ACHN (cell line): ENCODE results near the gene ZNF83.
"Not testable (repeated sequence)": the region's sequence is repeated elsewhere in the genome, so short reads cannot be mapped to it uniquely, and the experiment has no call there.

ENCODE experiments used
- DNase-seq: peaks from one replicate; pipeline ENCODE4 v3.0.0-alpha.2; 2015
- in situ Hi-C: cut with HindIII; loops from 2 replicates; pipeline ENCODE4 v1.10.0; 2017; ENCODE audit warnings: low sequenced_read_pairs, low pct_ligation_motif_present, low pct_unique_long_range_greater_than_20kb

Gene ZNF83

GRCh38 chr19:52648336-52649016 lies 10.3 kb upstream of the ZNF83 start:
- in situ Hi-C loops: no loop called here

DNA sequence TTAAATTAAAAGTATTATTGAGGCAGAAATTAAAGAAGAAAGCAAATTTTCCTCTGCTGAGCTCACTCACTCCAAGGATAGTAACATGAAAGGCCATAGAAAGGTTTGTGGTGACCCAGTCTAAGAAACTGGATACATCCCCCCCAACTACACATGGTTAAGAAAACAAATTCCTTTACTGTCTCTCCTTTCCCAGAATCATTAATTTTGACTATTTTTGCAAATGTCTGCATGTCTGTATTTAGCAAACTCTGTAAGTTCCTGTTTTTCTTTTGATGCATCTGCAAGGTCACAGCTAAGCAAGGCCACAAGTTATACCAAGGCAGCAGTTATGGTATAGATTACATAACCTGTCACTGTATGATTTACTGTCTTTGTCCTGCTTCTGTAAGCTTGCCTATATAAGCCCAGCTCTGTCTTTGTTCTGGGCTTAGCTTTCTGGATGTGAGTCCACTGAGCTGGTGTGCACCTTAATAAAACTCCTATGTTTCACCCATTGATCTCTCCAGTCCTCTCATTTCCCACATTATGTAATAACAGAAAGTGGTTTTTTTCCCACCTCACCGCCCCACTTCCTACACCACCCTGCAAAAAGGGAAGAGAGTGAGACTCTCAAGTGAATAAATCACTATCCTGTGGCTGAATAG lies 8.5 kb upstream of the ZNF83 start:
- in situ Hi-C loops: no loop called here

More at GRCh38 chr19:52648336-52649016, 10.3 kb upstream of the ZNF83 start:
- DNase-seq: no peak

GRCh38 chr19:52640916-52641315 lies 2.8 kb upstream of the ZNF83 start:
- in situ Hi-C loops: no loop called here

More for the DNA sequence above, 8.5 kb upstream of the ZNF83 start:
- DNase-seq: no peak

GRCh38 chr19:52639996-52640395 lies 1.8 kb upstream of the ZNF83 start:
- no peak for DNase-seq
- in situ Hi-C loops: no loop called here

More at GRCh38 chr19:52640916-52641315, 2.8 kb upstream of the ZNF83 start:
- no peak for DNase-seq

DNA sequence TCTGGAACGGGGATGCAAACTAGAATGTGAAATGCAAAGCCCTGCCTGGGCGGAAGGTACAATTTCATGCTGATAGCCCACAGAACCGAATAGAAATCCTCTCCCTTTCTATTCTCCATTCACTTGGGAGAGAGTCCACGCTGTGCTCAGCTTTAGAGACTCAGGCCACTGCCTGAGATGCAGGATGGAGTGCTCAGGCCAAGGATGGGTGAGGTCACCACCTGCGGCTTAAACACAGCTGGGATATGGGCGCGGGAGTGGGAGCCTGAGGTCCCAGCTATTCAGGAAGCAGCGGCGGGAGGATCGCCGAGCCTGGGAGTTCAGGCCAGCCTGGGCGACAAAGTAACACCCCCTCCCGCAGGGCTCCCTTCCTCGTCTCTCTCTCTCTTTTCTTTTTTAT lies 446 bp upstream of the ZNF83 start:
- in situ Hi-C loops: no loop called here
- no peak for DNase-seq

DNA sequence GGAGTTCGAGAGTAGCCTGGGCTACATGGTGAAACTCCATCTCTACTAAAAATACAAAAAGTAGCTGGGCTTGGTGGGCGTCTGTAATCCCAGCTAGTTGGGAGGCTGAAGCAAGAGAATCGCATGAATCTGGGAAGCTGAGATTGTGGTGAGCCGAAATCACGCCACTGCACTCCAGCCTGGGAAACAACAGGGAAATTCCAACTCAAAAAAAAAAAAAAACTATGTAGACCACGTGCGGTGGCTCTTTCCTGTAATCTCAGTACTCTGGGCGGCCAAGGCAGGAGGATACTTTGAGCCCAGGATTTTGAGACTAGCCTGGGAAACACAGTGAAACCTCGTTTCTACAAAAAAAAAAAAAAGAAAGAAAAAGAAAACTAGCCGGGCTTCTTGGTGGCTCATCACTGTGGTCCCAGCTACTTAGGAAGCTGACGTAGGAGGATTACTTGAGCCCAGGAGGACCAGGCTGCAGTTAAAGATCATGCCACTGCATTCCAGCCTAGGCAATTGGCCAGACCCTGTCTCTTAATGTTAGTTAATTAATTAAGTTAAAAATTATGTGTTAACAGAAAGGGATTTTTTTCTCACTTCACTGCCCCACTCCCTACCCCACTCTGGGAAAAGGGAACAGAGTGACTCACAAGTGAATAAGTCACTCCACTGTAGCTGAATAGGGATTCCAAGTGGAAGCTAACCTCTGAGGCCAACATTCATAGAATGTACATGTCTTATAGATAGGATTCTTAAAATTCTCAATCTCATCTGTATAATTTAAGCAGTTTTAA lies 2.2 kb downstream of the ZNF83 start:
- DNase-seq: no peak
- in situ Hi-C loops: no loop called here

GRCh38 chr19:52627441-52627840 lies 10.7 kb downstream of the ZNF83 start:
- DNase-seq, in situ Hi-C loops: not testable (repeated sequence)

DNA sequence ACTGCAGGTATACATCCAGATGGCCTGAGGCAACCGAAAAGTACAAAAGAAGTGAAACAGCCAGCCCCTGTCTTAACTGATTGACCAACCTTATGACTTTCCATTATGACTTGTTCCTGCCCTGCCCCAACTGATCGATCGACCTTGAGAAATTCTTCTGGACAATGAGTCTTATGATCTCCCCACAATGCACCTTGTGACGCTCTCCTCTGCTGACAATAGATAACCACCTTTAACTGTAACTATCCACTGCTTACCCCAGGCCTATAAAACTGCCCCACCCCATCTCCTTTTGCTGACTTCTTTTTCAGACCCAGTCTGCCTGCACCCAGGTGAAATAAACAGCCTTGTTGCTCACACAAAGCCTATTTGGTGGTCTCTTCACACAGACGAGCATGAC lies 11.2 kb downstream of the ZNF83 start:
- no peak for DNase-seq
- in situ Hi-C loops: no loop called here

DNA sequence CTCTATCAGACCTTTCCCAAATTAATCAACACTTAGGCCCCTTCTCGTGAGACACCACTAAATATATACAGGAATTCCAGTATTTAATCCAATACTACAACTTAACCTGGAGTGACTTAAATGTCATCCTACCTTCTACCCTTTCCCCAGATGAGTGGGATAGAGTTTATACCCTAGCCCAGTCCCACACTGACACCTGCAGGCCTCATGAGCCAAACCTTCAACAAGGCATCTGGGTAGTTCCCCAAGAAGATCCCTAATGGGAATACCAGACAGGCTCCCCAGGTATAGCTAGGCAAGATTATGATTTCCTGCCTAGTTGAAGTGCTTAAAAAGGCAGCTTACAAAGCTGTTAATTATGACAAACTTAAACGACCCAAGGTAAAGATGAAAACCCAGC lies 15.9 kb downstream of the ZNF83 start:
- no peak for DNase-seq
- in situ Hi-C loops: no loop called here

- in situ Hi-C loops: no loop called here
- no peak for DNase-seq
Observed at GRCh38 chr19:52621376-52621775, 16.8 kb downstream of the ZNF83 start.

DNA sequence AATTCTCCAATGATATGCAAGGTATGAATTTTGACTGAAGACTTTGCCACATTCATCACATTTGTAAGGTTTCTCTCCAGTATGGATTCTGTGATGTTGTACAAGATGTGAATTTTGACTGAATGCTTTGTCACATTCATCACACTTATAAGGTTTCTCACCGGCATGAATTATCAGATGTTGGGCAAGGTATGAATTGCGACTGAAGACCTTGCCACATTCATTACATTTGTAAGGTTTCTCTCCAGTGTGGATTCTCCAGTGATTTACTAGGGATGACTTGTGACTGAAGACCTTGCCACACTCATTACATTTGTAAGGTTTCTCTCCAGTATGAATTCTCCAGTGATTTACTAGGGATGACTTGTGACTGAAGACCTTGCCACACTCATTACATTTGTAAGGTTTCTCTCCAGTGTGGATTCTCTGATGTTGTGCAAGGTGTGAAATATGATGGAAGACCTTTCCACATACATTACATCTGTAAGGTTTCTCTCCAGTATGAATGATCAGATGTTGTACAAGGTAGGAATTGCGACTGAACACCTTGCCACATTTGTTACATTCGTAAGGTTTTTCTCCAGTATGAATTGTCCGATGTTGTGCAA lies 24.8 kb downstream of the ZNF83 start:
- DNase-seq: no peak
- in situ Hi-C loops: no loop called here

DNA sequence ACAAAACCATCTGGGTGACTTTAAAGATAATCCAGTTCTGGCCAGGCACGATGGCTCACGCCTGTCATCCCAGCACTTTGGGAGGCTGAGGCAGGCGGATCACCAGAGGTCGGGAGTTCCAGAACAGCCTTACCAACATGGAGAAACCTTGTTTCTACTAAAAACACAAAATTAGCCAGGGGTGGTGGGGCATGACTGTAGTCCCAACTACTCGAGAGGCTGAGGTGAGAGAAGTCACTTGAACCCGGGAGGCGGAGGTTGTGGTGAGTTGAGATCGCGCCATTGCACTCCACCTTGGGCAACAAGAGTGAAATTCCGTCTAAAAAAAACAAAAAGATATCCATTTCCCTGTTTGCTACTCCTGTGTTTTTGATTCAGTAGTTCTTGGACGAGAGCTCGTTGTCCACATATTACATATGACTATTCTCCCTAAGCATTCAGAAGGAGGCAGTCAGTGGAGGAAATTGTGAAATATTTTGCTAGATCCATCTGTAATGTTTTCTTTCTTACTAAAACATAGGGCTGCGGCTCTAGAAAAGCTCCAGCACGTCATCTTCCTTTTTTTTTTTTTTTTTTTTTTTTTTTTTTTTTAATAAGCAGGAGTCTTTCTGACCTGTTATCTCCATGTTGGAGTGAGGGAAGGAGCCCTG lies 34.5 kb downstream of the ZNF83 start:
- in situ Hi-C loops: no loop called here
- no peak for DNase-seq

DNA sequence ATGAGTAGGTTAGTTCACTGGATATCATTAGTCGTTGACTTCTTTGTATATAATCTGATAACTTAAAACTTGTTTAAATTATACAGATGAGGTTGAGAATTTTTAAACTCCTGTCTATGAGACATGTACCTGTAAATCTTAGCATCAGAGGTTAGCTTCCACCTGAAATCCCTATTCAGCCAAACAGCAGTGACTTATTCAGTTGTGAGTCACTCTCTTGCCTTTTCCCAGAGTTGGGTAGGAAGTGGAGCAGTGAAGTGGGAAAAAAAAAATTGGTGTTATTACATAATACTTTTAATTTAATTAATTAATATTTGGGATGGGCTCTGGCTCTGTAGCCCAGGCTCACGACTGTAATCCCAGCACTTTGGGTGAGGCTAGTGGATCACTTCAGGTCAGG lies 35.2 kb downstream of the ZNF83 start:
- DNase-seq: no peak
- in situ Hi-C loops: no loop called here

DNA sequence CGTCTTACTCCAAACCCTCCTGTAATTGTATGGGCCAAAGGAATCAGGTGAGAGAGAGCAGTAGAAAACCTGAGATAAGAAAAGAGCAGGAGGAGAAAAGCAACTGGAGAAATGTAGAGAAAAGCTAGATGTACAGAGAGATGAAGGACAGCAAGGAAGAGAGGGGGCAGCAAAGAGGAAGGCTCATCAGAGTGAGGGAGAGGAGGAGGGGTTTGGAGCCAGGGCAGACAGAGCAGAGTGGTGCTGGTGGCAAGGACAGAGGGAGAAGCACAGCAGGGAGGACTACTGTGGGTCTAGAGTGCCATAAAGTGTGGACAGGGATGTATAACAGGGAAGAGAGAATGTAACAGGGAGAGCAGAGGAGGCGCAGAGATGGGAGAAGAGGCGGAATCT lies 36.2 kb downstream of the ZNF83 start:
- DNase-seq, in situ Hi-C loops: not testable (repeated sequence)

GRCh38 chr19:52601025-52601973 lies 36.9 kb downstream of the ZNF83 start:
- in situ Hi-C loops: no loop called here
- DNase-seq: no peak

- in situ Hi-C loops: no loop called here
- no peak for DNase-seq
Observed at GRCh38 chr19:52600639-52601024, 37.5 kb downstream of the ZNF83 start.

GRCh38 chr19:52599241-52599640 lies 38.9 kb downstream of the ZNF83 start:
- DNase-seq: no peak
- in situ Hi-C loops: no loop called here

DNA sequence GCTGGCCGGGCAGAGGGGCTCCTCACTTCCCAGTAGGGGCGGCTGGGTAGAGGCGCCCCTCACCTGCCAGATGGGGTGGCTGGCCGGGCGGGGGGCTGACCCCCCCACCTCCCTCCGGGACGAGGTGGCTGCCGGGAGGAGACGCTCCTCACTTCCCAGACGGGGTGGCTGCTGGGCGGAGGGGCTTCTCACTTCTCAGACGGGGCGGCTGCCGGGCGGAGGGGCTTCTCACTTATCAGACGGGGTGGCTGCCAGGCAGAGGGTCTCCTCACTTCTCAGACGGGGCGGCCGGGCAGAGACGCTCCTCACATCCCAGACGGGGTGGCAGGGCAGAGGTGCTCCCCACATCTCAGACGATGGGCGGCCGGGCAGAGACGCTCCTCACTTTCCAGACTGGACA lies 44.7 kb downstream of the ZNF83 start:
- DNase-seq, in situ Hi-C loops: not testable (repeated sequence)
